ENCODE measurements around the gene AKAP5.
A peak's percentile ranks its signal among the peaks of the same experiment; 100 is the strongest.

The AKAP5 gene

DNA sequence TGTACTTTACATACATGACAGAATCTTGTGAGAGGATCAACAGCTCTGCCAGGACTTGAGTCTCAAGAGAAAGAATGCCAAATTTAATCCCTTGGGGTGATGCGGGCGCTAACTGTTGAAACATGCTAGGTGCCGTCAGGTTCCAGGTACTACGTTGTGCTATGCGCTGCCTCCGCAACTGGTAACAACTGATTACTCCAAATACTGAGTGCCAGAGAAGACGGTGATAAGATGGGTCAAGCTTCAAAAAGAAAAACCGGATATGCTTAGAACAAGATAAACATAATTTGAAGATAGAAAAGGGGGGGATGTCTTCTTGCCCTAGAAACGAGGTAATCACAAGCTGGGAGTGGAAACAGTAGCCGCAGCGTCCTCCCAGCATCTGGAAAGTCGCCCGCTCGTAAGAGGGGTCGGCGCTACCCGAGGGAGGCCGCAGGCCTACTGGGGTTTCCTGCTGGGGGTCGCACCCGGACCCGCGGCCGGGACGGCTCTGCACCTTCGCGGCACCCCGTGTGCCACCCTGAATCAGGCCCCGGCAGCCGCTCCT is 37.7 kb downstream of the AKAP5 start:
- H3K9me3 ChIP-seq (ENCODE audit: control insufficient read depth, insufficient read depth, low read length) = no peaks in the 10 kb centered on the region
- H3K9ac ChIP-seq (ENCODE audit: low read depth, low read length) = peak overlapping the region; percentile 68
- no peaks in the 10 kb centered on the region for H3K36me3 ChIP-seq (ENCODE audit: insufficient read depth, low read length)
- H3K4me1 ChIP-seq (ENCODE audit: insufficient read depth, low read length) = peaks cover 17% of the 10 kb centered on the region; the same call in 1 of the 2 replicates

DNA sequence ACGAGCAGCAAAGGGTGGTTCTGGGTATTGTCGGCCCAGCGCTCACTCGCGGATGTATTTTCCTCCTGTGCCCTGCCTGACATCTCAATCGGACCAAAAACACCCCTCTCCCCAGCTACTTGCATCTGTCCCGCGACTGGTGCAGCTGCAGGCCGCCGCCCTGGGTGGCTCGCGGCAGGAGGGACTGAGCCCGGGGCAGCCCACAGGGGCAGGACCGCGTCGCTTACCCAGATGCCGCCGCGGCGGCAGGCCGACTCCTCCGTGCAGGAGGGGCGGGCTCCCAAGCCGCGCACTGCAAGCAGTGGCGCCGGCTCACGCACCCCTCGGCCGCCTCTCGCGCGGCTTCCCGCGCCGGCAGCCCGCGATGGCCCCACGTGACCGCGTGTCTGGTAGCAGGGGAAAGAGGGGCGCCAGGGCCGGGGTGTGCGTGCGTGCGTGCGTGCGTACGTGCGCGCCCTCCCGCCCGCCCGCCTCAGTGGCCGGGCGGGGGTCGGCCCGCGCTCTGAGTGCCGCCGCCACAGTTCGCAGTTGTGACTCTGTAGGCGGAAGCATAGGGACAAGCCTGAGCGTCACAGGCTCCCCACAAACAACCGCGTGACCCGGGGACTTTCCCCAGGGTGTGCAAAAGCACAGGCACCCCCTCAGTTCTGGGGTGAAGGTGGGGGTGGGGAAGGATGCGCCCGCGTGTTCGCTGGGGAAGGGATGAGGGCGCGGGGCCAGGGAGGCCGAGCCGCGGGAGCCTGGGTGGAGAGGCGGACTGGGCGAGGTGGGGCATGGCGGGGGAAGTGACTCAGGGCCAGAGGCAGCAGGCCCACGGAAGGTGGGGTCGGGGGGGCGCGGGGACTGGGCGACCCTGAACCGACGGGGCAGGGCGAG is 38.4 kb downstream of the AKAP5 start, which contains the start of gene ZBTB25:
Gene ZBTB25, minus strand, starts transcription at position 405 of the 876 bp plus-strand sequence. CDS start 13,305 bp downstream, outside the sequence.
- no peaks in the 10 kb centered on the region for H3K9me3 ChIP-seq (ENCODE audit: control insufficient read depth, insufficient read depth, low read length)
- H3K4me1 ChIP-seq (ENCODE audit: insufficient read depth, low read length) = peaks cover 18% of the 10 kb centered on the region
- peak within 1 kb of the TSS; percentile 68 for H3K9ac ChIP-seq (ENCODE audit: low read depth, low read length)
- no peaks in the 10 kb centered on the region for H3K36me3 ChIP-seq (ENCODE audit: insufficient read depth, low read length)

DNA sequence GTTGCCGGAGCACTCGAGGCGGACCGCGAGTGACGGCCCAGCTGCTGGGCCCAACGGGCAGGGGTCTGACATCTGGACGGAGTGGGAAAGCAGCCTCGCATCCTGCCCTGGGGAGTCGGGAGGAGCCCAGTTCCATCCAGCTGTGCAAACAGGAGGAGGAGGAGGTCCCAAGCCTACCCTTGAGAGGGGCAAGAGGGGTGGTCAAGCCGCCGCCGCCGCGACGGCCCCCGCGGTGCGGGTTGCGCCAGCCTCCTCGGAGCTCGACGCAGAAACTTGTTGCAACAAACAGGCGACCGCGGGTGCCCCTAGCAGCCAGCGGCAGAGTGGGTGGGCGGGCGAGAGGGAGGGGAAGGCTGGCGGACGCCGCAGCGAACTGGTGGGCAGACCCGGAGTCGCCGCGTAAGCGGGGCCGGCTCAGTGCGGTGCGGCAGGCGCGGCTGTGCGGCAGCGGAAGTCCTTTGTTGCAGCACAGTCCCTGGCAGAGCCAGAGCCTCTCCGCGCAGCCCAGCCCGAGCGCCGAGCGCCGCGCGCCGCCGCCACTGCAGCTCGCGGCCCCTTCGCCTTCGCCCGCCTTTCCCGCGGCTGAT is 39.1 kb downstream of the AKAP5 start, which contains the start of gene ZBTB1:
Gene ZBTB1, plus strand, starts transcription at position 461 of the 587 bp plus-strand sequence. CDS start 16,735 bp downstream, outside the sequence.
- Histone ChIP-seq H3K9me3 (ENCODE audit: control insufficient read depth, insufficient read depth, low read length) (no peaks in the 10 kb centered on the region), H3K36me3 (ENCODE audit: insufficient read depth, low read length) (no peaks in the 10 kb centered on the region), H3K9ac (ENCODE audit: low read depth, low read length) (peak within 1 kb of the TSS; percentile 68), H3K4me1 (ENCODE audit: insufficient read depth, low read length) (peaks cover 21% of the 10 kb centered on the region)

DNA sequence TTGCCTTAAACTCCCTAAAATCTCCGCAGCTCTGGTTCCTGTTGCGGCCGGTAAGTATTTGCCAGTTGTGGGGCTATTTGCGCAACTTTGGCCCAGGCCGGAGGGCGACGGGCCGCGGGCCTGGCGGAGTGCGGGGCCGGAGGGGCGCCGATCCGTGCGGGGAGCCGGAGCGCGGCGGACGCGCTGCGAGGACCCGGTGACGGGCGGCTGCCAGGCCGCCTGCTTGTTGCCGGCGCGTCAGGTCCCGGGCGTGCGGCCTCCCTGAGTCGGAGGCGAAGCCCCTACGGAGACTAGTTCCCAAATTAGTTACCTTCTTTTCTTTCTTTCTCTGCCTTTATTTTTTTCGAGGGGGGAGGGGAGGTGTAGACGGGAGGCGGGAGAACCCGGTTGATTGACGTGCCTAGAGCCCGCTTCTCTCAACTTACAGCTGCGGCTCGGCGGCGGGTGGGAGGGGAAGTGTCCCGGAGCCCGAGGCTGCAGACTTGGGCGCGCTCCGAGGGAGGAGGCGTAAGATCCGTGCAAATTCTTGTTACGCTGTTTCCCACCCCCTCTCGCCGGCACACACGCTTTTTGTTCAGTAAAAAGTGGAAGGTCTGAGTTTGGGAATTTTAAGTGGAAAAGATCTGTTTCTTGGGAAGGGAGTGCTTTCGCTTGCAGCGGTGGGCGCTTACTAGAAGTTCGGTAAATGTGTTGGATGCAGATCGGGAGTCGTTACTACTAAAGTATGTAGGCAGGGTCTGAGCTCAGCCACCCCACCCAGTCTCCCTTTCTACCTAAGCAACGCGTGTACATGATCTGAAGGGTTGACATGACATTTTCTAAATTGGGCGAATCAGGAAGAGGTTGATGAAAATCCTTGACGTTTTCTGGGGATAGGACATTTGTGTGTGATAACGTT is 39.8 kb downstream of the AKAP5 start:
- H3K9ac ChIP-seq (ENCODE audit: low read depth, low read length) = peak overlapping the region; percentile 68
- no peaks in the 10 kb centered on the region for H3K36me3 ChIP-seq (ENCODE audit: insufficient read depth, low read length)
- no peaks in the 10 kb centered on the region for H3K9me3 ChIP-seq (ENCODE audit: control insufficient read depth, insufficient read depth, low read length)
- H3K4me1 ChIP-seq (ENCODE audit: insufficient read depth, low read length) = peaks cover 21% of the 10 kb centered on the region

DNA sequence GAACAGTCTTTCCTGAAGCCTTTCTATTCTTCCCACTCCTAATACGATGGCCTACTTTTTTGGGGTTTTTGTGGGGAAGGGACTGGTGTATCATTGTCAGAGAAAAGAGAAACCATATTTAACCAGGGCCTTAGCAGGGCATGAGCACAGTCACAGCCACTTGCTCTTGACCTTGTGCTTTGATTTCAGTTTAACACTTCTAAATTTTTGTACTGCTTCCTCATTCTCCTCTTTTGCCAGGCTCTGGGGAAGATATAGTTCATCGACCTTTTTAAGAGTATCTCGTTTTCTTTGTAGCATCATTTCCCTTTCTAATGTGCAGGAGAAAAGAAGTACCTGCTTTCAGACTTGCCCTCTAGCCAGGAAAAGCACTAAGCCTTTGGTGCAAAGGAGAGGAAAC is 41.4 kb downstream of the AKAP5 start:
- peaks cover 24% of the 10 kb centered on the region for H3K4me1 ChIP-seq (ENCODE audit: insufficient read depth, low read length)
- H3K9ac ChIP-seq (ENCODE audit: low read depth, low read length) = no peak overlapping the region

DNA sequence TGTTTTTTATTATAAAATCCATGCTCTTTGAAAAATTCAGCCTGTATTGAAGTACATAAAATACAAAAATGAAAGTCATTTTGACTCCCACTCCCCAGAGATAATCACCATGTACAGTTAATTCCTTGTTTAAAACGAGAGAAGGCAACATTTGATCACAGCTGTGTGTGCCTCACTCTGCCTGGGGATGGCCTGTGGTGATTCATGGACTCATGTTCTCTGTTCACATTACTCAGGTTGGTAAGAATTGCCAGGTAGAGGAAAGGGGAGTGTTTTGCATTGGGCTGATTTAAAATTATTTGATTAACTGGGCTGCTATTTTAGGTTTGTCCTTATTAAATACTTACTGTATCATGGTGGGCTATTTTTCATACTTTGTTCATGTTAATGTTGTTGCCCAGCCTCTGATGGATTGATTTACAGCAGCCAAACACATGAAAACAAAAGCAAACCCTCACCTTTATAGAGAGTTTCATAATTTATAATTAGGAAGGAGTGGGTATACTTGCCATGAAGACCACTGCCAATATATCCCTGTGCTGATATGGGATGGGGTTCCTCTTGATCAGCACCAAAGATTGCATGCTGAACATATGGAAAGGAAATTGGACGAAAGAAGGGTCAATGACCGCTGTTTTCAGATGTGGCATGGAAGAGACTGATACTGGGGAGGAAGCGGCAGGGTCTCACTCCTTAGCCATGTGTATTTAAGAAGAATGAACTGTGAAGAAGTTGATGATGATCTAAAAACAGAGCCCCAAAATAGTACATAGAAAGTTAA is 42.3 kb downstream of the AKAP5 start:
- H3K36me3 ChIP-seq (ENCODE audit: insufficient read depth, low read length) = no peaks in the 10 kb centered on the region
- H3K9ac ChIP-seq (ENCODE audit: low read depth, low read length) = no peak overlapping the region
- H3K4me1 ChIP-seq (ENCODE audit: insufficient read depth, low read length) = peaks cover 16% of the 10 kb centered on the region
- H3K9me3 ChIP-seq (ENCODE audit: control insufficient read depth, insufficient read depth, low read length) = no peaks in the 10 kb centered on the region

More for the DNA sequence above, 41.4 kb downstream of the AKAP5 start:
- H3K36me3 ChIP-seq (ENCODE audit: insufficient read depth, low read length) = no peaks in the 10 kb centered on the region
- no peaks in the 10 kb centered on the region for H3K9me3 ChIP-seq (ENCODE audit: control insufficient read depth, insufficient read depth, low read length)

DNA sequence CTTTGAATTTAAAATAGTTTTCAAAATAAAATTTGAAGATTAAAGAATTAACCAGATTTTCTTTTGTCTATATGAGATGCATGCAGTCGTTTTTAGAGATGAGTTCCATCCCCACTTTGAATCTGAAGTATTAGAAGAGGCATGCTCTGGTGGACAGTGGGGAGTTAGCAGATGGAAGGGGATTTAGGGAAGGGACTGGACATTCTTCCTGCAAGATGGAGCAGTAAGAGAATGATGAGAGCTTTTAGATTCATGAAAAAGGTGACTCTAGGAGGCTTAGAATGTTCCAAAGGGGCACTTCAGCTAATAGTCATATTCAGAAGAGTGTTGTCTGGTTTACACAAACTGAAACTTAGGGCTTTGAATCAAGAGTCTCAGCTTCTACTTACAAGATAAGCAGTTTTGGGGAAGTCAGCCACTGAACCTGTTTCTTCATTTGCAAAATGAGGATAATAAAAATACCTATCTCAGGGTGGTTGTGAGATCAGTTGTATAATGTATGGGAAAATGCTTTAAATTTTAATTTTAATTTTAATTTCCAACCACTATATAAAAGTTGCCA is 43.0 kb downstream of the AKAP5 start:
- Histone ChIP-seq H3K4me1 (ENCODE audit: insufficient read depth, low read length) (peaks cover 14% of the 10 kb centered on the region), H3K9me3 (ENCODE audit: control insufficient read depth, insufficient read depth, low read length) (no peaks in the 10 kb centered on the region), H3K36me3 (ENCODE audit: insufficient read depth, low read length) (no peaks in the 10 kb centered on the region), H3K9ac (ENCODE audit: low read depth, low read length) (no peak overlapping the region)

DNA sequence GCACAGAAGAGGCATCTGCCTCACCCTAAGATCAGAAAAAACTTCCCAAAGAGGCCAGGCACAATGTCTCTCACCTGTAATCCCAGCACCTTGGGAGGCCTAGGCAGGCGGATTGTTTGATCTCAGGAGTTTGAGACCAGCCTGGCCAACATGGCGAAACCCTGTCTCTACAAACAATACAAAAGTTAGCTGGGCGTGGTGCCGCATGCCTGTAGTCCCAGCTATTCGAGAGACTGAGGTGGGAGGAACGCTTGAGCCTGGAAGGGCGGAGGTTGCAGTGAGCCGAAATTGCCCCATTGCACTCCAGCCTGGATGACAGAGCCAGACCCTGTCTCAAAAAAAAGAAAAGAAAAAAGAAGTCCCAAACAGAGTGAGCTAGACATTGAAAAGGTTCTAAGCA is 43.7 kb downstream of the AKAP5 start:
- H3K9ac ChIP-seq (ENCODE audit: low read depth, low read length) = no peak overlapping the region
- H3K9me3 ChIP-seq (ENCODE audit: control insufficient read depth, insufficient read depth, low read length) = no peaks in the 10 kb centered on the region
- no peaks in the 10 kb centered on the region for H3K36me3 ChIP-seq (ENCODE audit: insufficient read depth, low read length)
- peaks cover 14% of the 10 kb centered on the region for H3K4me1 ChIP-seq (ENCODE audit: insufficient read depth, low read length)

DNA sequence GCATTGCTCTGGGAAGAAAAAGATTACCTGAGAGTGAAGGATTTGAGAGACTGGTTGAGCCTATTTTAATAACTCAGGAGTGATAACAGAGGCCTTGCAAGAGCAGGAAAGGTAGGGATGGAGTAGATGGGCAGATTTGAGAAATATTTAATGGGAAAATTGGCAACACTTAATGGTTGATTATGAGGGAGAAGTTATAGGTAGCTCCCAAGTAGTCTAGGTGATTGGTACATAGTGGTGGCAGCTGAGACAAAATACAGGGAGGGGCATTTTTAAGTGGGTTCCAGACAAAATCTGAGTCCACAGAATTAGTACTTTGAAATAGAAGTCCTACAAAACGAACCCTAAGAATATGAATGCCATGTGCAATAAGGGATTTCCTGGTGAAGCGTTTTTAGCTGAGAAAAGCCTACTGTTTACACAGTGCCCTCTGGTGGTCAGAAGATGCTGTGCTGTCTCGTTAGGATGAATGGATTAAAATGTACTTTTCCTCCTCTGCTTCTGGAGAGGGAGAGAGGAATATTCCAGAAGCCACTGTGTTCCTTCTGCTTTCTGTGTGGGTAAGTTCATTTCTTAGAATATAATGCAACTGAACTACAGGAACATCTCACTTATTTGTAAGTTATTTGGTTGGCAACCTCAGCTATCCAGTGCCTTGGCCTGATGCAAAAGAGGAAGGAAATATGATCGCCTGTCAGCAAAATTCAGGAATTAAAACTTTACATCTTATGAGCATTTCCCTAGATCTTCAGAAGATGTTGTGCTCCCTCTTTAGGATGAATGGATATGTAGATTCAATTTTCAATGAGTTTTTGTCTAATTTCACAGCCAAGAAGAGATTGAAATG is 45.7 kb downstream of the AKAP5 start:
- no peaks in the 10 kb centered on the region for H3K36me3 ChIP-seq (ENCODE audit: insufficient read depth, low read length)
- H3K4me1 ChIP-seq (ENCODE audit: insufficient read depth, low read length) = peaks cover 14% of the 10 kb centered on the region
- H3K9me3 ChIP-seq (ENCODE audit: control insufficient read depth, insufficient read depth, low read length) = no peaks in the 10 kb centered on the region
- no peak overlapping the region for H3K9ac ChIP-seq (ENCODE audit: low read depth, low read length)

DNA sequence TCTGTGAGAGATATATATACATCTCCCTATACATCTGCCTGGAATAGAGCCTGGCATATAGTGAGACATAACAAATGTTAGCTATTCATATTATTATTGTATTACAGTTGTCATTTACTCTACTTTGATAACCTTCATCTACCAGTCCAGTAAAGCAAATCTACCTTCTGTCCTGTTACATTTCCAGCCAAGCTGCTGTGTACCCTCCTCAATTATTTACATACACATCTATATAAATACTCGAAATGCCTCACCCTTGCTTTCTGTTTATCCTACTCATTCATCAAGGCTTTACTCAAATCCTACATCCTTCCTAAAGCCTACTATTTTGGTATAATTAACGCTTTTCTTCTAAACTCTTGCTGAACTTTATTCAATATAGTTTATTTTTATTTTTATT is 48.0 kb downstream of the AKAP5 start:
- no peaks in the 10 kb centered on the region for H3K9me3 ChIP-seq (ENCODE audit: control insufficient read depth, insufficient read depth, low read length)
- H3K36me3 ChIP-seq (ENCODE audit: insufficient read depth, low read length) = no peaks in the 10 kb centered on the region
- H3K9ac ChIP-seq (ENCODE audit: low read depth, low read length) = no peak overlapping the region
- H3K4me1 ChIP-seq (ENCODE audit: insufficient read depth, low read length) = peaks cover 8% of the 10 kb centered on the region

DNA sequence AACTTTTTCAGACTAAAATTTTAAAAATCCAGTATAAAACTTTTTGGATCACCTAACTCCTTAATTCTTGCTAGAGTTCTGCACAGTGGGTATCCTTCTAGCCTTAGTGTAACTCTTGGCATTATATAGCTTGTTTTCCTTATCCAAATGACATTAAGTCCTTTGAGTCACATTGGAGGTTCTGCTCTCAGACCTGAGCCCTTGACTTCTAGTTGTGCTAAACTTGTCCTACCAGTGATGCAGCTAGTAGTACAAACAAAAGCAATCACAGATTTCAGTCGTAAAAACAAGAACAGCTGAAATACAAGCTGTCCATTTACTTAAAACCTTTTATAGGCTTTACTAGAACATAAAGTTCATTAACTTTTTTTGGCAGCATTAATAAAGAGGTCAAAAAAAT is 49.8 kb downstream of the AKAP5 start:
- Histone ChIP-seq H3K9me3 (ENCODE audit: control insufficient read depth, insufficient read depth, low read length) (no peaks in the 10 kb centered on the region), H3K36me3 (ENCODE audit: insufficient read depth, low read length) (no peaks in the 10 kb centered on the region), H3K9ac (ENCODE audit: low read depth, low read length) (no peak overlapping the region), H3K4me1 (ENCODE audit: insufficient read depth, low read length) (peaks cover 4% of the 10 kb centered on the region; the same call in 1 of the 2 replicates)

DNA sequence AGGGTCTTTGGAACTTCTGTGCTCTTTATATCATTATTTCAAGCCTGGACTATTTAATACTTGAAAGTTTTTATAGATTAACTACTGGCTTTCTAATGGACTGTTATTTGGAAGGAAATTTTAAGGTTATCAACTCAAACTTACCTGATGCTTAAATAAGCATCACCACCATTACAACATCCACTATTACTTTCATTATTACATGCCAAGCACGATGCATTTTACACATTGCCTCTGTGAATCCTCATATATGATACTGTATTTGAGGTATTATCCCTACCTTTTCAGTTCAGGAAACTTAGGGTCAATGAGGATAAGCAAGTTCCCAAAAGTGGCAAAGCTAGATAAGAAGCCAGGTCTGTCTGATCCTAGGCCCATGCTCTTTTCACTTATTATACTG is 51.7 kb downstream of the AKAP5 start:
- Histone ChIP-seq H3K9ac (ENCODE audit: low read depth, low read length) (no peak overlapping the region), H3K36me3 (ENCODE audit: insufficient read depth, low read length) (no peaks in the 10 kb centered on the region), H3K4me1 (ENCODE audit: insufficient read depth, low read length) (no peaks in the 10 kb centered on the region)

More for the DNA sequence above, 51.7 kb downstream of the AKAP5 start:
- H3K9me3 ChIP-seq (ENCODE audit: control insufficient read depth, insufficient read depth, low read length) = no peaks in the 10 kb centered on the region

Data from ES-I3 (cell line).